GM11168 (cell line): Measurements from ENCODE around the gene DENND4C.
"Not testable (repeated sequence)": the region's sequence is repeated elsewhere in the genome, so short reads cannot be mapped to it uniquely, and the experiment has no call there.

Source experiments
- in situ Hi-C: fragments of 300-500 bp; cut with MboI; formaldehyde crosslinking; loops from one replicate; pipeline ENCODE4 v1.12.0; 2022; ENCODE audit warnings: low sequenced_read_pairs; ENCODE audit not compliant: unreplicated experiment

Gene DENND4C

DNA sequence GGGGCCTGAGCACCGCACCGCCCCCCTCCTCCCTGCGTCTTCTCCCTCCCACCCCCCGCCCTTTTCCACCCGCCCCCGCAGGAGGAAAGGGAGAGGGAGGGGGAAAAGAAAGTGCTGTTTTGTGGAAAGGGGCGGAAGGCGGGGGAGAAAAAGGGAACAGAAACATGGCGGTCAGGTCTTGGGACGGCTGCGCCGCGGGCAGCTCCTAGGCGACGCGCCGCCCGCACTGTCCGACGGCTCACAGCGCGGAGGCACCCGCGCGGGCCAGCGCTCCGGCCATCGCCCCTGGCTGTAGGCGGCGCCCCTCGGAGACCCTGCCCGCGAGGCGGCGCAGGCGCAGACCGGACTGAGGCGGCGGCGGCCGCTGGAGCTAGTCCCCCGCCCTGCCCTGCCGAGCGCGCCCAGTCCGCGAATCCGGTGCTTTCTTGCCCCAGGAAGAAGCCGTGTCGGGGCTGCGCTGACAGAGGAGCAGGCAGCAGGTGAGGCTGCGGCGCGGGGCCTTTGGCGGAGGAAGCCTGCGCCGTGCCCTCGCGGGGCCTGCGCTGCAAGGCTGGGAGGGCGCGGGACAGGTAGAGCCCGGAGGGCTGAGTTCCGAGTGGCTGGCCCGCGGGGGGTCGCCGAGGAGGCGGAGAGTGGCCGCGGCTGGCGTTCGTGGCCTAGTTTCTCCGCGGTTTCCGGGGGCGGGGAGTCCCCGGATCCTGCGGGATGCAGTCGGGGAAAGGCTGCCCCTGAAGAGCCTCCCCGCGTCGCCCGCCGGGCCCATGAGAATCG lies at the start of gene DENND4C:
TSS of gene DENND4C (plus strand) at position 339 of the 771 bp plus-strand sequence. CDS start 45,482 bp downstream, outside the sequence.
- in situ Hi-C loops: no loop called here

DNA sequence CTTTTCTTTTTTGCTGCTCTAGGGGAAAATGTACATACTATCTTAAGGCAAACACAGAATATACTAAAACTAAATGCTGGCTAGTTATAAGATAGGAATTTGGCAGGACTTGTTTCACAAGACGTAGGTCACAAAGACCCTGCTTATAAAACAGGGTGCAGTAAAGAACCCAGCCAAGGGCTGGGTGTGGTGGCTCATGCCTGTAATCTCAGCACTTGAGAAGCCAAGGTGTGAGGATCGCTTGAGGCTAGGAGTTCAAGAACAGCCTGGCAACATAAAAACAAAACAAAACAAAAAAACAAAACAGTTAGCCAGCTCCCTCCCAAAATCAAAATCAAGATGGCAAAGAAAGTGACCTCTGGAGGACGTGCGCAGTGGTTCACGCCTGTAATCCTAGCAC lies 49.5 kb upstream of the DENND4C start:
- in situ Hi-C loops: no loop called here

DNA sequence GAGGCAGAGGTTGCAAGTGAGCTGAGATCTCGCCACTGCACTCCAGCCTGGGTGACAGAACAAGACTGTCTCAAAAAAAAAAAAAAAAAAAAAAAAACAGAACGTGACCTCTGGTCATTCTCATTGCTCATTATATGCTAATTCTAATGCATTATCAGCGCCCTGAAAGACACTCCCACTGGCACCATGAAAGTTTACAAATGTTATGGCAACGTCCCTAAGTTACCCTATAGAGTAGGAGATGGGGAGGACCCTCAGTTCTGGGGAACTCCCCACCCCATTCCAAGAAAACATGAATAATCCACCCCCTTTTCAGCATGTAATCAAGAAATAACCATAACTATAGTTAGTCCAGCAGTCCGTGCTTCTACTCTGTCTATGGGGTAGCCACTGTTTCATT lies 48.9 kb upstream of the DENND4C start:
- in situ Hi-C loops: no loop called here

DNA sequence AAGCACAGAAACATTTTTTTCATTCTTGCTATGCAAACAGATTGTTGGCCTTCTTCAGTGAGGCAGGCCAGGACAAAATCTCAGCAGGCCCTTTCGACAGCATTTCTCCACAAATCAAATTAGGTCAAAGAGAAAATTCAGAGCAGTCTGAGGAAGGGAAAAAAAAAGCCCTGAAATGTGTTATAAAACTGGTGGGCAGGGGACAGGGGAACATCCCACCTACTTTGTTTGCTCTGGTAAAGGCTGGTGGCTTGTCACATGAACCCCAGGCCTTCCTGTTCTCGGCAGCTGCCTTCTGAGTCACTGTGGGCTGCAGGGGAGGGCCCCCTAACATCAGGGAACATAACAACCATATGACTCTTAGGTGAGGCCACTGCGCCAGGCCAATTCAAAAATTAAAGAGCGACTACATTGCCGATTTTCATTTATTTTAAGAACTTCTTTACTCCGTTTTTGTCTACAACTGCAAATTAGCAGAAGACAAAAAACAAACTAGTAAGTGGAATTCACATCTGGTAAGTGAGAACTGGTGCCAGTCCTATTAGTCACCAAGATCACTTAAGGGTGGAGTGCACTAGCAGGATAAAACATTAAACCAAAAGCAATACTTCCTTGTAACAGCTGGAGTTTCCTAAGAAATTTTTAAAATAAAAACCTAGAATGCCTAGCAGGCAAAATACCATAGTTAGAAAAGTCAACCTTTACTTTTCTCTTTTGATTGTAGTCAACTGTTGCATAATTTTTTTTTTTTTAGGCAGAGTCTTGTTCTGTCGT lies 46.2 kb upstream of the DENND4C start:
- in situ Hi-C loops: no loop called here

DNA sequence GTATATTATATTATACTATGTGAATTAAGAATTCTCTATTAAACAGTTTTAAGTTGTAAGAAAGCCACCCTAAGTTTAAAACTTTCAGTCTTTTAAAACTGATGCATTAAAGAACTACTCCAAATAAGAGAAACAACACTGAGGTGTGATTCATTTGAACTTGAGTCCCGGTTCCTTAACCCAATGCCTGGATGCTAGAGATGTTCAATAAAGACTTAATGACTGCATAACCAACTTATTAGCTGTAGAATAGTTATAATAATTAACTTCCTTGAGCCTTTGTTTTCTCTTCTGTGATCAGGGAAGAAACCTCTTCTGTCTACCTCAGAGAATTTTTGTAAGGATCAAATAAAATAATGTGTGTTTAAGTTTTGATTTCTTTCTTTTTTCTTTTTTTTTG lies 45.3 kb upstream of the DENND4C start:
- in situ Hi-C loops: no loop called here

DNA sequence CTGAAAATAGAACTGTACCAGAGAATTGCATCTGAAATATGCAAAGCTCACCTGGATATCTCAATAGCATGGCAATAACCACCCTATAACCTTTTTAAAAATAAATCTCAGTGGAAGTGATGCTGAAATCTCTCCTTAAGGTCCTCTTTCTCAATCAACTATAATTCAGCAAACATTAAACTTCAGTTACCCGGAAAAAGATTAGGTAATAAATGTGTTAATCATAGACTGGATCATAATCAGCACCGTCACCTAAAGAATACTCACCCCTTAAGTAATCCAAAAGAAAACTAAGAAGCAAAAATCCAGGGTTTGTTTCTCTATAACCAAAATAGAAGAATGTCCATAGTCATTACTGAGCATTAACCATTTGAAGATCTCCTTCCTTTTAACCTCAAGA lies 44.3 kb upstream of the DENND4C start:
- in situ Hi-C loops: no loop called here

DNA sequence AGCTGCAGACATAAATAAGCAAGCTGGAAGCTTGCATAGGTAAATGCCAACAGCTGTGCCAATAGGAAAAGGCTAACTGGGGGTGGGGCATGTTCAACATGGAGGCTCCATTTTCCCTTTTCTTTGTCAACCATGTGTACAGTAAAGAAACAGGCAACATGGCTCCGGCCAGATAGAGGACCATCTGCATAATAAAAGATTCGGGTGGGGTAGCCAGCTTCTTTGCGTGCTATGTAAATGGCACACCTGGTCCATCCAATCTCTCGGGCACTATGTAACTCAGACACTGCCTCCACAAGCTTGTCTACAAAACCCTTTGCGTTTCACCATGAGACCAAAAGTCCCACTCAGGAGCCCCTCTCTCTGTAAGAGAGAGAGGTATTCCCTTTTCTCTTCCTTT lies 41.7 kb upstream of the DENND4C start:
- in situ Hi-C loops: no loop called here

DNA sequence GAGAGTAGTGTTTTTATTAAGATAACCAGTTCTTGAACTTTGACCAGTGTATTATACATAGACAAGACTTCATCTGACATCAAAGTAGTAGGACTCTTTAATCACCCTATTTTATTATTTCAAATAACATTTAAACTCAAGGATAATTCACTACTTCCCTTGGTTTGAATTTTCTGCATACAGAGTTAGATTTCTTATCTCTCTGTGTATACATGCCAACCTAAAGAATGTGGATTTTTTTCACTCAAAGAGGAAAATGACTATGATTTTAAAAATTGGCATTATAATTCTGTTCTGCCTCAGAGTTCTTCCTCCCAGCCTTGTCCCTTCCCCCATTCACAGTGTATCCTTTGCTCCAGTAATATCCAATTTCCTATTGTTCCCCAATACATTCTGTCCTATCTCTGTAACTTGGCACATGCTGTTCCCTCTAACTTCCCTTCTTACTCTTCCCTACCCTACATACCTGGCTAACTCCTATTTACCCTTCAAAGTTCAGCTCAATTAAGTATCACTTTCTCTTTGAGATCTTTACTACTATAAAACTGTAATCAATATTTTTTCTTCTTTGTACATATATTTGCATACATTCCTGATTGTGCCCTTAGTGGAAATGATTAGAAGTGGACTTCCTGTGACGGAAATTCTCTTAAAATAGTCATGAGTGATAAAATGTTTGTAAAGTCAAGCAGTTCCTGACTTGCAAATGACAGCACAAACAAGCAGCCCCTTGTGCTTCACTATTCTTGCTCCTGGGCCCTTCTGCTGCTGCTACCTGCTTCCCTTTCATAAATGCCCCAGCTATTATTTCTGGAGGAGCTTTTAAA lies 38.1 kb upstream of the DENND4C start:
- in situ Hi-C loops: no loop called here

DNA sequence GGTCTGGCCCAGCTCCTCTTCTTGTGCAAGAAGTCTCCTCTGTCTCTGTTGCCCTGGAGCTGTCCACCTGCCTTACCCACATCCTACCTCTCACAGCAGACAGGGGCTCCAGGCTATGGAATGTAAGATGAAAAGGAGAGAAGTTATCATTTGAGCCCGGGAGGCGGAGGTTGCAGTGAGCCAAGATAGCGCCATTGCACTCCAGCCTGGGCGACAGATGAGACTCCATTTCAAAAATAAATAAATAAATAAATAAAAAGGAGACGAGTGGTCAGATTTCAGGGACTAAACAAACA lies 37.5 kb upstream of the DENND4C start:
- in situ Hi-C loops: no loop called here

DNA sequence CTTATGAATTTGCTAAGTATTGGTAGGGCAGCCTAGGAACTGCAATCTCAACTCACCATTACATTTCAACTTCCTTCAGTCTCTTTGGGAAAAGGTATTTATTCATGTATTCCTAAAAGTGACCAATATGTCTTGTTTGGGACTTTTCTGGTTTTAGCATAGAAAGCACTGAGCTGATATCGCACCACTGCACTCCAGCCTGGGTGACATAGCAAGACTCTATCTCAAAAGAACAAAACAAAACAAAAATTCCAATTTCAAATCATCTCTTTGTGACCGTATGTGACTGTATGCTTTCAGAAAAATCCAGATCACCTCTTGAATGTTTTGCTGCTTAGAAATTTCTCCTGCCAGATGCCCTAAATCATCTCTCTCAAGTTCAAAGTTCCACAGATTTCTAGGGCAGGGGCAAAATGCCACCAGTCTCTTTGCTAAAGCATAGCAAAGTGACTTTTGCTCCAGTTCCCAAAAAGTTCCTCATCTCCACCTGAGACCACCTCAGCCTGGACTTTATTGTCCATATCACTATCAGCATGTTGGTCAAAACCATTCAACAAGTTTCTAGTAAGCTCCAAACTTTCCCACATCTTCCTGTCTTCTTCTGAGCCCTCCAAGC lies 37.0 kb upstream of the DENND4C start:
- in situ Hi-C loops: not testable (repeated sequence)

DNA sequence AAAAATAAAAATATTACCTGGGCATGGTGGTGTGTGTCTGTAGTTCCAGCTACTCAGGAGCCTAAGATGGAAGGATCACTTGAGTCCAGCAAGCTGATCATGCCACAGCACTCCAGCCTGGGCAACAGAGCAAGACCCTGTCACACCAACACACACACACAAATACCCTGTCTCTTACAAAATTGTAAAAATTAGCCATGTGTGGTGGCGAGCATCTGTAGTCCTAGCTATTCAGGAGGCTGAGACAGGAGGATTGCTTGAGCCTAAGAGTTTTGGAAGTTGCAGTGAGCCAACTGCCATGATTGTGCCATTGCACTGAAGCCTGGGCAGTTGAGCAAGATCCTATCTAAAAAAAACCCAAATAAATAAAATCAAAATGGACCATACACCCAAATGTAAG lies 32.1 kb upstream of the DENND4C start:
- in situ Hi-C loops: no loop called here

DNA sequence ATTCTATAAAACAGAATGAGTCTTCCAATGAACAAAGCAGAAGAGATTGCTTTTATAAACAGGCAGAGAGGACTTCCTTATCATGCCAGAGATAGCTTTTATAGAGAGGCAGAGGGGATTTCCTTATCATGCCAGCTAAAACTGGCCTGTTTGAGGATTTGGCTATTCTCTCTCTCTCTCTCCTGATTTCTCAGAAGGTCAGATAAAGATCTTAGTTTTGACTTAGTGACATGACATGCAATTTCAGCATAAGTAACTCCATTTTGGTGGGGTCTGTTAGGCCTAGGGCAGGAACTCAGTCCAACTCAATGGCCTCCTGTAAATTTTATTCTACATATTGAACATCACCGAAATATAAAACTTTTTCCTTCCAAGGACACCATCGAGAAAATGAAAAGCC lies 31.5 kb upstream of the DENND4C start:
- in situ Hi-C loops: no loop called here

DNA sequence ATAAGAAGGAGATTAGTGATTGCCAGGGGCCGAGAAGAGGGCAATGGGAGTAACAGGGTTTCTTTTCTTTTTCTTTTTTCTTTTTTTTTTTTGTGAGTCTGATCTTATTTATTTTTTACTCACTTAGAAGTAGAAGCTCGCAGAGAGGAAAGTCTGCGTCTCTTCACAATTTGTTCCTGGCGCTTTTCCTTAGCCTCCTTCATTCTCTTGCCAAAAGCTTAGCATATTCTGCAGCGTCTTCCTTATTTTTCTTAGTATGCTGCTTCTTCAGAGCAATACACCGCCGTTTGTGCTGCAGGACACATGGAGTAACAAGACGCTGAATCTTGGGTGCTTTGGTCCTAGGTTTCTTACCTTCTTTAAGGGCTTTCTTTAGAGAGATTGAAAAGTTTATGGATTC lies 30.3 kb upstream of the DENND4C start:
- in situ Hi-C loops: no loop called here

DNA sequence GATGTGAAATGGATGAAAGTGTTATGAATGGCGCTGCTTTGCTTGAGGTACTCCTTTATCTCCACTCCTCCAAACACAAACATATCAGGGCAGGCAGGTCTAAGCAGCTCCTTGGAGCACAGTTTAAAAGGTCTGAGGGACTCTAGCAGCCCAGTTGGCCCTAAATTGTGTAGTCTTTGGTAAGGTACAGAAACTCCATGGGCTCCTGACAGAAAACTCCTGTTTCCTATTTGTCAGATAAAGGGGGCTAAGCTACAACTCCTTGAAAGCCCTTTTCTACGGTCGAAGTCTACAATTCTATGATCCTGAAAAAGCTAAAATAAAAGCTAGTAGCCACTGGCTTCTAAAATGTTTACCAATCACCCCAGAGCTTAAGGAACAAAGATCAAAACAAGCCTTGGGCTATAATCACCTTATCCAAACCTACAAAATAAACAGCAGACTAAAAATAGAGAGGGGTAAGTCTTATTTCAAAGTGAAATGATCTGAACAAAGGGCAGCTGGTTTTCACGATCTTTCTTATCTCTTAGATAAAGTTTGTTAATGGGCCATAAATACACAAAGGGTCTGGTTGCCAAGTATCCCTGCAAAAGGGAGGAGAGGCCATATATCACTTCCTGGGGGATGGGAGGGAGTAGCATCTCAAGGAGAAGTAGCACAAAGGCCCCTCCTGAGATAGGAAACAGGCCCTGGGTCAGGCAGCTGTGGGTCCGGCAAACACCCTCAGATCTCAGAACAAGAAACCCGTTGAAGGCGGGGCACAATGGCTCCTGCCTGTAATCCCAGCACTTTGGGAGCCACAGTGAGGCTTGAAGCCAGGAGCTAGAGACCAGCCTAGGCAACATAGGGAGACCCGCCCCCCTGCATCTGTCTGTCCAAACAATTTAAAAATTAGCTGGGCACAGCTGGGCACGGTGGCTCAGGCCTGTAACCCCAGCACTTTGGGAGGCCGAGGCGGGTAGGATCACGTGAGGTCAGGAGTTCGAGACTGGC lies 28.3 kb upstream of the DENND4C start:
- in situ Hi-C loops: no loop called here

DNA sequence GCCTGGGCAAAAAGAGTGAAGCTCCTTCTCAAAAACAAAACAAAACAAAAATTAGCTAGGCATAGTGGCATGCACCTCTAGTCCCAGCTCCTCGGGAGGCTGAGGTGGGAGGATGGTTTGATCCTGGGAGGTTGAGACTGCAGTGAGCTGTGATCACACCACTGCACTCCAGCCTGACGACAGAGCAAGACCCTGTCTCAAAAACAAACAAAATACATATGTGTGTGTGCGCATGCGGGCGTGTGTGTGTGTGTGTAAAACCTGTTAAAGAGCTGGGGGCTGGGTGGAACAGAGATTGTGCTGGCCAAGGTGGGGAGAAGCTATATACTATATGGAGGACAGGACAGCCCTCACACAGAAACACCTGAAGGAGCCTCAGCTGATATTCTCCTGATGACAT lies 27.4 kb upstream of the DENND4C start:
- in situ Hi-C loops: no loop called here

DNA sequence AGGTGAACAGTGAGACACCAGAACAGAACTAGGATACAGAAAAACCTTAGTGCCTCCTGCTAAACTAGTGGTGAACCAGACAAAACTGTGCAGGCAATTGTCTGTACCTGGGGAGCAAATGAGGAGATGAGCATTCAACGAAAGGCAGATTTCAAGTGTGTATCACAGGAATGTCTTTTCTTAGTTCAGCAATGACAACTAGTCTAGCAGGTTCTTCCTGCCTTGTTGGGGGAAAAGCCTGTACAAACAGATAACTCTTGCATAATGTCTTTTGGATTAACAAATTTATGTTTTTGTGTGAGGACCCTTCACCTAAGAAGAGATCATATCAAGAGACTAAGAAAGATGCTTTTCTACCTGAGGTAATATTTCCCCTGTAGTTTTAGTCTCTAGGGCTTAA lies 21.8 kb upstream of the DENND4C start:
- in situ Hi-C loops: no loop called here

DNA sequence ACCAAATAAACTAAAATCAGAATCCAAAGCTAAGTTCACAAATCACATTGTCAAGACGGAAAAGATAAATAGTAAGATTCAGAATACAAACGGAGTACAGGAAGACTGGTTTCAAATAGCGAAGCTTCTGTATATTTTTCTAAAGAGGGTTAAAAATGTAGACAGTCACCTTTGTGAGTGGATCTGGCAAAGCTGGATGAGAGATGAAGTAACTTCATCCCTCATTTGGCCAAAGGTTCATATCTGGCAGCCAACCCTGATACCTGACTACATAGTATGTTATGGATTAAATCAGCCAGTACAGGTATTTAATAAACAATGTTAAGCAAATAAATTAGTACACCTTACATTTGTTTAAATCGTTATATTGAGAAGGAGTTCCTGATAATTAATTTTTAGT lies 21.3 kb upstream of the DENND4C start:
- in situ Hi-C loops: no loop called here

DNA sequence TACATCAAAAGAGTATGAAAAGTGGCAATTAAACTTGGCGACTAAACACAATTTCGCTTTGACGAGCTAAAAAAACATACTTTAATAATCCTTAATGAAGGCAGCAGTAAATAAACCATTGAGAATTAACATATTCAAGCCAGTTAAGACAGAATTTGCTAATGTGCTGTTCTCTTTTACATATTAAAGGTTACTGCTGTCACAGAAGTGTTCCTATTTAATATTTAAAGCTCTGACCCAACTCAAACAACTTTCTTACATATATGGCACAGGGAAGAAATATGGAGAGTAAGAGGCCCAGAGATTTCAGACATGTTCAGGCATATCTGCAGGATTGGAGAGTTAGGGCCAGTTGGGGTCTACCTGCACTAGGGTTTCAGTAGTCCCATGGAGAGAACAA lies 16.7 kb upstream of the DENND4C start:
- in situ Hi-C loops: no loop called here

DNA sequence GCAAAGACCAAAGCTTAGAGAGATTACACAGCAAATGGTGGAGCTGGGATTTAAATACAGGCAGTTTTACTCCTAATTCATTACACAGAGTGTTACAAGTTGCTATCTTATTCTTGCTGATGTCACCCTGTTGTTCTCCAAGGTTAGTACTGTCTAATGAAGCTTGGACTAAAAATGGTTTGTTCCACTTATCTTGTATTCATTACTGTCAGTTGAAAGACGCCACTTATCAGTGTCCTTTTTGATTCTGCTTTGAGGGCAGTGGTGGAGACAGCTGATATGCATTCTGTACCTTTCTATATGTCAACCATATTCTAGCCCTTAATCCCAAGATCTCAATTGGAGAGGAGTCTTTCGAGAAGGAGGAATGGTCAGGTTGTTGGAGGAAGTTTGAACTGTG lies 14.0 kb upstream of the DENND4C start:
- in situ Hi-C loops: no loop called here

DNA sequence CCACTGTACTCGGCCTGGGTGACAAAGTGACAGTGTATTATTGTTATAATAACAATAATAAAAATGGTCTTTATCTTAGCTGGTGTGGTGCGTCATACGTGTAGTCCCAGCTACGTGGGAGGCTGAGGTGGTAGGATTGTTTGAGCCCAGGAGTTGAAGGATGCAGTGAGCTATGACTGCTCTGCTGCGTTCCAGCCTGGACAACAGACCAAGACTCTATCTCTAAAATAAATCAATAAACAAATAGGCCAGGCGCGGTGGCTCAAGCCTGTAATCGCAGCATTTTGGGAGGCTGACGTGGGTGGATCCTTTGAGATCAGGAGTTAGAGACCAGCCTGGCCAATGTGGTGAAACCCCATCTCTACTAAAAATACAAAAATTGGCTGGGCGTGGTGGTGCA lies 9.2 kb upstream of the DENND4C start:
- in situ Hi-C loops: no loop called here
